ENCODE data around the gene NRXN3. TPM values are rescaled to one million over a fixed set of nuclear protein-coding genes. Genes with fewer than 3 reads are reported as not detected.
"Not testable (repeated sequence)": the region's sequence is repeated elsewhere in the genome, so short reads cannot be mapped to it uniquely, and the experiment has no call there.

The NRXN3 gene
- total and polyA plus RNA-seq, 7 donors: 0.06 to 0.74 (median 0.15) TPM

- no peak overlapping the region for H3K27ac ChIP-seq
- ATAC-seq: no peak
- no peaks in the 10 kb centered on the region for H3K9me3 ChIP-seq
- H3K4me1 ChIP-seq: no peaks in the 10 kb centered on the region
- H3K36me3 ChIP-seq (ENCODE audit: insufficient read depth in 1 of 2, low read depth in 1 of 2): no peaks in the 10 kb centered on the region
- intact Hi-C loops (cut with DNase I): no loop called here
- no peak for DNase-seq
- H3K4me3 ChIP-seq: no peak overlapping the region
- TF ChIP-seq CTCF (IDR thresholded peaks at IDR 0.05): no peak
- no peaks in the 10 kb centered on the region for H3K27me3 ChIP-seq (ENCODE audit: insufficient read depth in 3 of 3, low read length in 2 of 3)
- WGBS, 3 donors: 75 to 83% (median 78%) methylated on average over 1 of the region's 1 CpG
These were observed 1597.1 kb downstream of the NRXN3 start for GRCh38 chr14:79767251-79767650.

- H3K36me3 ChIP-seq (ENCODE audit: insufficient read depth in 1 of 2, low read depth in 1 of 2); ATAC-seq; H3K9me3 ChIP-seq; intact Hi-C loops (cut with DNase I); H3K4me1 ChIP-seq; H3K4me3 ChIP-seq; H3K27me3 ChIP-seq (ENCODE audit: insufficient read depth in 3 of 3, low read length in 2 of 3); DNase-seq; H3K27ac ChIP-seq: not testable (repeated sequence)
- WGBS, 3 donors: 96 to 97% (median 97%) methylated on average over 11 to 14 of the region's 14 CpGs
These were observed 1597.5 kb downstream of the NRXN3 start for GRCh38 chr14:79767721-79768120.

GRCh38 chr14:79781882-79782281 lies 1611.7 kb downstream of the NRXN3 start:
- H3K9me3 ChIP-seq: no peaks in the 10 kb centered on the region
- no peak for DNase-seq
- no peak overlapping the region for H3K4me3 ChIP-seq
- no peaks in the 10 kb centered on the region for H3K27me3 ChIP-seq (ENCODE audit: insufficient read depth in 3 of 3, low read length in 2 of 3)
- WGBS, 3 donors: 56 to 73% (median 69%) methylated on average over 2 of the region's 2 CpGs
- H3K4me1 ChIP-seq: no peaks in the 10 kb centered on the region
- no peaks in the 10 kb centered on the region for H3K36me3 ChIP-seq (ENCODE audit: insufficient read depth in 1 of 2, low read depth in 1 of 2)
- H3K27ac ChIP-seq: no peak overlapping the region
- TF ChIP-seq CTCF (IDR thresholded peaks at IDR 0.05): no peak
- no peak for ATAC-seq
- intact Hi-C loops (cut with DNase I): no loop called here

GRCh38 chr14:79783041-79783440 lies 1612.9 kb downstream of the NRXN3 start:
- intact Hi-C loops (cut with DNase I): no loop called here
- Histone ChIP-seq H3K27me3 (ENCODE audit: insufficient read depth in 3 of 3, low read length in 2 of 3) (no peaks in the 10 kb centered on the region), H3K4me3 (no peak overlapping the region), H3K36me3 (ENCODE audit: insufficient read depth in 1 of 2, low read depth in 1 of 2) (no peaks in the 10 kb centered on the region), H3K4me1 (no peaks in the 10 kb centered on the region), H3K27ac (no peak overlapping the region), H3K9me3 (no peaks in the 10 kb centered on the region)
- ATAC-seq: no peak
- WGBS, 3 donors: 70 to 87% (median 82%) methylated on average over 4 of the region's 4 CpGs
- DNase-seq: no peak
- TF ChIP-seq CTCF (IDR thresholded peaks at IDR 0.05): no peak

GRCh38 chr14:79786522-79786921 lies 1616.3 kb downstream of the NRXN3 start:
- Histone ChIP-seq H3K27me3 (ENCODE audit: insufficient read depth in 3 of 3, low read length in 2 of 3) (no peaks in the 10 kb centered on the region), H3K9me3 (no peaks in the 10 kb centered on the region), H3K4me1 (no peaks in the 10 kb centered on the region), H3K27ac (no peak overlapping the region), H3K4me3 (no peak overlapping the region), H3K36me3 (ENCODE audit: insufficient read depth in 1 of 2, low read depth in 1 of 2) (no peaks in the 10 kb centered on the region)
- intact Hi-C loops (cut with DNase I): no loop called here
- no peak for DNase-seq
- ATAC-seq: no peak
- TF ChIP-seq CTCF (IDR thresholded peaks at IDR 0.05): no peak
- 91 to 96% (median 95%) methylated on average over 3 of the region's 3 CpGs for WGBS, 3 donors

Data from psoas muscle (tissue), 8 donors.